ENCODE data around the gene CD28. TPM values are rescaled to one million over a fixed set of nuclear protein-coding genes. Genes with fewer than 3 reads are reported as not detected.

The CD28 gene
- total RNA-seq, 4 donors from 2014 or later: 0.22 to 13.8 (median 0.60) TPM

DNA sequence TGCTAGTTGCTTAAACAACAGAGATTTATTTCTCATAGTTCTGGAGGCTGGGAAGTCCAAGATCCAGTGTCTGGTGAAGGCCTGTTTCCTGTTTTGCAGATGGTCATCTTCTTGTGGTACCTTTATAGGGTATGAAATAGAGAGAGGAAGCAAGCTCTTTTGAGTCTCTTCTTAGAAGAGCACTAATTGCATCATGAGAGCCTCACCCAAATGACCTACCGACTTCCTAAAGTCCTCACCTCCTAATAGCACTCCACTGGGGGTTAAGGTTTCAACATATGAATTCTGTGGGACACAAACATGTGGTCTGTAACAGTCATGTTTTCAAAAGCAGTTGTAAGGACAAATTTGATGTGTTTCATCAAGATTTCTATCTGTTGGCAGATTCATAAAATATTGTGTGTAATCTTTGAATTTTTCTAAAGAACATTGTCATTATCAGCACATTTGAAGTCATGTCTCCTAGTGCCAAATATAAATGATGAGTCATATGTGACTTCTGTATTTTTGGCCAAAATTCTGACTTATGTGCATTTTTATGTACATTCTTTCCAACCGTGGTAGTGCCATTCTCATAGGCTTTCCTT is 45.3 kb downstream of the CD28 start:
- Histone ChIP-seq H3K27ac (no peak overlapping the region), H3K36me3 (no peaks in the 10 kb centered on the region), H3K27me3 (no peaks in the 10 kb centered on the region), H3K9me3 (peaks cover 0 to 21% (median 5%) of the 10 kb centered on the region in 4 donors), H3K4me1 (no peaks in the 10 kb centered on the region), H3K4me3 (no peak overlapping the region)
- WGBS, 2 donors: 52 to 67% methylated on average over 2 of the region's 2 CpGs
- no peak for TF ChIP-seq POLR2A (IDR thresholded peaks at IDR 0.05)
- TF ChIP-seq, protein P1, sequence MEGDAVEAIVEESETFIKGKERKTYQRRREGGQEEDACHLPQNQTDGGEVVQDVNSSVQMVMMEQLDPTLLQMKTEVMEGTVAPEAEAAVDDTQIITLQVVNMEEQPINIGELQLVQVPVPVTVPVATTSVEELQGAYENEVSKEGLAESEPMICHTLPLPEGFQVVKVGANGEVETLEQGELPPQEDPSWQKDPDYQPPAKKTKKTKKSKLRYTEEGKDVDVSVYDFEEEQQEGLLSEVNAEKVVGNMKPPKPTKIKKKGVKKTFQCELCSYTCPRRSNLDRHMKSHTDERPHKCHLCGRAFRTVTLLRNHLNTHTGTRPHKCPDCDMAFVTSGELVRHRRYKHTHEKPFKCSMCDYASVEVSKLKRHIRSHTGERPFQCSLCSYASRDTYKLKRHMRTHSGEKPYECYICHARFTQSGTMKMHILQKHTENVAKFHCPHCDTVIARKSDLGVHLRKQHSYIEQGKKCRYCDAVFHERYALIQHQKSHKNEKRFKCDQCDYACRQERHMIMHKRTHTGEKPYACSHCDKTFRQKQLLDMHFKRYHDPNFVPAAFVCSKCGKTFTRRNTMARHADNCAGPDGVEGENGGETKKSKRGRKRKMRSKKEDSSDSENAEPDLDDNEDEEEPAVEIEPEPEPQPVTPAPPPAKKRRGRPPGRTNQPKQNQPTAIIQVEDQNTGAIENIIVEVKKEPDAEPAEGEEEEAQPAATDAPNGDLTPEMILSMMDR (IDR thresholded peaks at IDR 0.05): no peak
- no peak for TF ChIP-seq EP300 (IDR thresholded peaks at IDR 0.05)
- no peak for DNase-seq (ENCODE audit: low spot score in 2 of 2)

GRCh38 chr2:203756161-203756560 is 49.7 kb downstream of the CD28 start:
- Histone ChIP-seq H3K27ac (no peak overlapping the region), H3K9me3 (peaks cover 0 to 27% (median 5%) of the 10 kb centered on the region in 4 donors), H3K27me3 (no peaks in the 10 kb centered on the region), H3K4me3 (no peak overlapping the region), H3K36me3 (no peaks in the 10 kb centered on the region), H3K4me1 (no peaks in the 10 kb centered on the region)
- TF ChIP-seq, protein P1 (IDR thresholded peaks at IDR 0.05): no peak
- no peak for TF ChIP-seq EP300 (IDR thresholded peaks at IDR 0.05)
- no peak for TF ChIP-seq POLR2A (IDR thresholded peaks at IDR 0.05)
- WGBS, 2 donors: 86% methylated on average over 1 of the region's 1 CpG
- DNase-seq (ENCODE audit: low spot score in 2 of 2): no peak

- H3K4me3 ChIP-seq: no peak overlapping the region
- H3K4me1 ChIP-seq: no peaks in the 10 kb centered on the region
- TF ChIP-seq, protein P1 (IDR thresholded peaks at IDR 0.05): no peak
- no peak for TF ChIP-seq EP300 (IDR thresholded peaks at IDR 0.05)
- TF ChIP-seq POLR2A (IDR thresholded peaks at IDR 0.05): no peak
- DNase-seq (ENCODE audit: low spot score in 2 of 2): no peak
- H3K36me3 ChIP-seq: no peaks in the 10 kb centered on the region
- peaks cover 0 to 27% (median 5%) of the 10 kb centered on the region in 4 donors for H3K9me3 ChIP-seq
- WGBS, 2 donors: 66 to 77% methylated on average over 4 of the region's 4 CpGs
- H3K27me3 ChIP-seq: no peaks in the 10 kb centered on the region
- H3K27ac ChIP-seq: no peak overlapping the region
Observed at GRCh38 chr2:203758841-203759689, 52.6 kb downstream of the CD28 start.

- TF ChIP-seq, protein P1 (IDR thresholded peaks at IDR 0.05): no peak
- no peak for TF ChIP-seq POLR2A (IDR thresholded peaks at IDR 0.05)
- no peak for TF ChIP-seq EP300 (IDR thresholded peaks at IDR 0.05)
- 80 to 90% methylated on average over 1 to 3 of the region's 4 CpGs for WGBS, 2 donors
- no peak overlapping the region for H3K27ac ChIP-seq
- H3K4me1 ChIP-seq: no peaks in the 10 kb centered on the region
- H3K36me3 ChIP-seq: no peaks in the 10 kb centered on the region
- peaks cover 0 to 26% (median 5%) of the 10 kb centered on the region in 4 donors for H3K9me3 ChIP-seq
- H3K27me3 ChIP-seq: no peaks in the 10 kb centered on the region
- DNase-seq (ENCODE audit: low spot score in 2 of 2): no peak
- H3K4me3 ChIP-seq: no peak overlapping the region
Observed at GRCh38 chr2:203759690-203760365, 53.4 kb downstream of the CD28 start.
